HG02884 (cell line): ENCODE results near the gene SDHAF3.
"Not testable (repeated sequence)": the region's sequence is repeated elsewhere in the genome, so short reads cannot be mapped to it uniquely, and the experiment has no call there.

Experiments
- ATAC-seq: cut with Tn5 transposase; IDR thresholded peaks from one replicate; pipeline ENCODE4 v1.9.1; 2021; ENCODE audit warnings: mild to moderate bottlenecking, moderate library complexity; ENCODE audit not compliant: unreplicated experiment

SDHAF3 gene

GRCh38 chr7:97117372-97118188, at the start of gene SDHAF3:
TSS of gene SDHAF3 (plus strand) at chr7:97117698. CDS start at chr7:97117724, 26 bp downstream.
- peak; percentile 94 for ATAC-seq

DNA sequence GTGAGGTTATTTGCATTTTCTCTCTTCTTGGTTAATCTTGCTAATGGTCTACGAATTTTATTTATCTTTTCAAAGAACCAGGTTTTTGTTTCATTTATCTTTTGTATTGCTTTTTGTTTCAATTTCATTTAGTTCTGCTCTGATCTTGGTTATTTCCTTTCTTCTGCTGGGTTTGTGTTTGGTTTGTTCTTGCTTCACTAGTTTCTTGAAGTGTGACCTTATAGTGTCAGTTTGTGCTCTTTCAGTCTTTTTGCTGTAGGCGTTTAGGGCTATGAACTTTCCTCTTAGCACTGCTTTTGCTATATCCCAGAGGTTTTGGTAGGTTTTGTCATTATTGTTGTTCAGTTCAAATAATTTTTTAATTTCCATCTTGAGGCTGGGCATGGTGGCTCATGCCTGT, 45.5 kb upstream of the SDHAF3 start:
- not testable (repeated sequence) for ATAC-seq

- ATAC-seq, result no peak
Measured at GRCh38 chr7:97075928-97076327, 41.6 kb upstream of the SDHAF3 start.

DNA sequence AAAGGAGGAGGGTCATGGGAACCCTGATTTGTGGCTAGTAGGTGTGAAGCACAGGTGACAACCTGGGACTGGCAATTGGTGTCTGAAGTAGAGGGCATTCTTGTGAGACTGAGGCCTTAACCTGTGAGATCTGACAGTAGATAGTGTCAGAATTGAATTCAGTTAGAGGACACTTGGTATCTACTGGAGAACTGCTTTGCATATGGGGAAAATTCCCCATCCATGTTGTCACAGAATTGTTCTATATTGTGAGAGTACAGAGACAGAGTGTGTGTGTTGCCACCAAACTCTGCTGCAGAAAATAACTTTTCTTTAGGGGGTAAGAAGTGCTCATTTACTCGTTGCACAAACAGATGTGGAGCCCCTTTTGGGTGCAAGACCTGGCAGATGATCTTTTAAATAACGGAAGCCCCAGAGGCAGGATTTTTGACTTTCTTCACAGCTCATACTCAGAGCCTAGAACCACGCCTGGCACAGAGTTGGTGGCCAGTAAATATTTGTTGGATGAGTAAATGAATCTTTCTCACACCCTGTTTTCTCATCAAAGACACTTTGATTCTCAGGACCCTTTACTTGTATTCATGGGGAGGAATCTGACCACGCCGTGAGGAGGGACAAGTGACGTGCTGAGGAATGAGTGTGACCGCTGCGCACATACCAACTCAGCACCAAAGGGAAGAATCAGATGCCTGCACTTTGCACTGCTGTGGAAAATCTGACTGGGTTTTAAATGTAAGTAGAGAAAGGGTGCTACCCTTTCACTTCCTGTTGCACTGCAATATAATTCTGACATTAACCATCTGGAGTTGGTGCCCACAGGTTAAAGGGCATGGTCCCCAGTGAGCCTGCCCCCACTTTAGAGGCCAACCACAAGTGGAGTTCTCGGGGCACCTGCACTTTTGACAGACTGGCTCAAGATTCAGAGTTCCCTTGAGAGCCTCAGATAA, 39.2 kb upstream of the SDHAF3 start:
- ATAC-seq, result no peak

- ATAC-seq, result no peak
Measured at GRCh38 chr7:97079300-97079699, 38.2 kb upstream of the SDHAF3 start.

DNA sequence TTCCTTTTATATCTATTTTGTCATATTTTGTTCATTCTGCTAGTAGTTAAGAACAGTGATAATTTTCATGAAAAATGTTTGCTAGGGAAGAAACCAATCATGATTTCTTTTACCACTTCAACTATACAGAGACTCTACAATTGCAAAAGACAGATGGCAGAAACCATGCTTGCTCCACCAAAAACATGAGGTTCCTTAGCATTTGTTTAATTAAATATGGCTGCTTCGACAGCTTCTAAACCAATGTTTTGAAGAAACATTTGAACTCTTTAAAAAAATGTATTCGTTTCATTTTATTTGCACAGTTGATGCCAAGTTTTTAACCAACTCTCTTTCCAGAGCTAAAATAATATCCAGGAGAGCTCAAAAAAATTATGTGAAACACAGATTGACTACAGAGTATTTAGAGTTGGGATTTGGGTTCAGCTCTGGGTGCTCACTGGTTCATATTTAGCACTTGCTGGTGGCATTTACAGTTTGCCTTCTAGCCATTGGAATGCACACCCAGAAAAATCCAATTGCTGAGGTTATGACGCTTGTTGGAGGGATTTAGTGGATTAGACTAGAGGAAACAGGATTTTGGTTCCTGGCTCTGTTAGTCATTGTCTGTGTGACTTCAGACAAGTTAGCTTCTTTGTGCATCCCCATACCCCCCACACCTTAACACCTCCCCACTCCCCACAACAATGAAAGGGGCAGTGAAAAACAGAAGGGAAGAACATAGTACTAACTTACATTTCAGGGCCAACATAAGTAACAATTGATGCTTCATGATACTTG, 35.8 kb upstream of the SDHAF3 start:
- ATAC-seq, result no peak

DNA sequence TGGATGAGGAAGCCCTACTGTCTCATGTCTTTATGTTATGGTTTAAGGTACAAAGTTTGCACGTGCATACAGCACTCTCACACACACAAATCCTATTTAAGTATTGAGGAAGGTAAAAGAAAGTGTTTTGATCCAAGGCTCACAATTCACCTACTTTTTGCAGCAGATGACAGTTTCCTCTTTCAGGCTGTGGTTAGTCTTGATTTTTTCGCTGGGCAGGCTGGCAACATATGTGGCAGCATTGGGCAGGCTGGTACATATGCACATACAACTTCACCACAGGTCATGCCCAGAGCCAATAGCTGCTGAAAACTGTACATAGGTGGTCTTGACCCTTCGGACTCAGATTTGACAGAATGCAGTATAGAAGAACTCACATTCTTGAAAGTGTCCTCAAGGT, 29.1 kb upstream of the SDHAF3 start:
- ATAC-seq, result no peak

GRCh38 chr7:97089771-97090170, 27.7 kb upstream of the SDHAF3 start:
- no peak for ATAC-seq

DNA sequence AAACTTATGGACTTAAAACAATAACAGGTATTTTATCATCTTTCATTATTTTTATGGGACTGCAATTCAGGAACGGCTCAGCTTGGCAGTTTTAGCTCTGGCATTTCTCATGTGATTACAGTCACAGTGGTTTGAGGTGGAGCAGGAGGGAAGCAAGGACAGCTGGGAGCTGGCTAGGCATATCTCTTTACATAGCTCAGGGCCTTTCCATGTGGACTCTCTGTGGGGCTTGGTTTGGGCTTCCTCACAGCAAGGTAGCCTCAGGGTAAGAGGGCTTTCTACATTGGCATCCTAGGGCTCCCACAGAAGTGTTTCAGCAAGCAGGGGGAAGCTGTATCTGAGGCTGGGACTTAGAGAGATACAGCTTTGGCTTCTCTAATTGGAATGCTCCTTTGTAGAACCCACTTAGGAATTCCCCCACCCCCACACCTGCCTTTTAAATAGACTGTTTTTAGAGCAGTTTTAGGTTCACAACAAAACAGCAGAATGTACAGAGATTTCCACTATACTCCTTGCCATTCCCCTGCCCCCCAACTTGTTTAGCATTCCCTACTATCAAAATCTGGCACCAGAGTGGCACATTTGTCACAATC, 26.6 kb upstream of the SDHAF3 start:
- peak; percentile 51 for ATAC-seq

- no peak for ATAC-seq
Measured at GRCh38 chr7:97094284-97094930, 23.1 kb upstream of the SDHAF3 start.

DNA sequence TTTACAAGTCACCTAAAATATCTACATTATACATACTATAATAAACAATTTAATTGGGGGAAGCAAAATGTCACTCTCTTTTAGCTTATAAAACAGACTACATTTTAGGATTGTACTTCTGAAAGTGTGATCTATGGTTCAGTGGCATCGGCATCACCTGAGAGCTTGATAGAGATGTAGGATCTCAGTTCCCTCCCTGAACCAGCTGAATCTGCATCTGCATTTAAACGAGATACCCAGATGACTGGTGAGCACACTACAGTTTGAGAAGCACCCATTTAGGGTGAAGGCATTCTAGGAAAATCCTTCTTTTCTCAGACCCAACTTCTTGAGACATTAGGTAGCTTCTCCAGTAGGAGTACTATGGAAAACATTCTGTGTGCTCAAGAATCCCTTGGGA, 21.5 kb upstream of the SDHAF3 start:
- no peak for ATAC-seq

GRCh38 chr7:97096661-97097060, 20.8 kb upstream of the SDHAF3 start:
- ATAC-seq, result no peak

- ATAC-seq, result peak; percentile 98
Measured at GRCh38 chr7:97104719-97105238, 12.7 kb upstream of the SDHAF3 start.

DNA sequence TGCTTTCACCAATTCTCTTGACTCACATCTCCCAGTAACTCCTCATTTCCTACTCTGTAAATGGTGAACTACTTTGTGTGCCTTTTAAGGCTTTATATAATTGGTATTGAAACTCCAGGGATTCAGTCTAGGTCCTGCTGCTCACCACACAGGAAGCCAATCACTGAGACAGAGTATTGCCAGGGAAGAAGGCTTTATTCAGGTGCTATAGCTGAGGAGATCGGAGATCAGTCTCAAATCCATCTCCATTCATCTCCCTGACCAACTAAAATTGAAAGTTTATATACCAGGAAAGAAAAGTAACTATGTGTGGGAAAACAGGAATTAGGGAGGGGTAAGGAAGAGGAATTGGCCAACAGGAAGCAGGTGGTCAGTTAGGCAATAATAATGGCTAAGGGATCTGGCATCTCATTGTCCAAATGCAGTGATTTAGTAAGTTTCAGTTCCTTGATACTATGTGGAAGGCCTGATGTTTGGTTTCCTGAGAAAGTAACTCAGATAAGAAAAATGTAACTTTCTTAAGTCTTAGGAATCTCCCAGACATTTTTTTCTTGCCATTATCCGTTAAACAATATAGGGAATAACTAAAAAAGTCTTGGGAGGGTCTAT, 10.2 kb upstream of the SDHAF3 start:
- no peak for ATAC-seq

DNA sequence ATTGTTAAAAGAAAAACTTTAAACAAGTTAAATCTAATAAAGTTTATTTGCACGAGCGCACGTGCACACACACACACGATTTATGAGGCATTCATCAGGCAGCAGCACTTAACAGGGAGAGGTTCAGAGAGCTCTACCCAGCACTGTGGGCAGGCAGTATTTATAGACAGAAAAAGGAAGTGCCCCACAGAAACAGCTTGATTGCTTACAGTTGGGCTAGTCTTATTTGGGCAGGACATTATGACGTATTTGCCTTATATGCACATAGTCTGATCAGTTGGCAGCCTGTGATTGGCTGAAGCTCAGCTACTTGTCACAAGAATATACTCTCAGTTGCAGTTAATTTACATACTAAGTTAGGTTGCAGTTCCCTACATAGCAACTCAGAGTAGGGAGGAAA, 1.2 kb upstream of the SDHAF3 start:
- ATAC-seq, result no peak

DNA sequence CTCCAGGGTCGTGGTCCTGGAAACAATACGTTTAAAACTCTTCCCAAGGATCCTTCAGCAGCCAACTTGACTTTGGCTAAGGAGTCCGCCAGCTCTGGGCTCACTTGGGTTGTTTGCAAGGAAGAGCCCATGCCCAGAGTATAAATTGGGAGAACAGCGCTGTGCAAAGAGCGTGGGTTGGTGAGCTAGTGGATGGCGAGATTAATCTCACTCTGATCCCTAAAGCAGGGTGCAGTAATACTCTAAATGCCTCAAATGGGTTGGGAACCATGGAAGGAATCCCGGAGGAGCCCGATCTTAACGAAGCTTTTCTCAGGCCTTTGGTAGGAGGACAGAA, 495 bp upstream of the SDHAF3 start:
- ATAC-seq, result no peak

GRCh38 chr7:97118306-97118917, 914 bp downstream of the SDHAF3 start:
- ATAC-seq, result no peak

GRCh38 chr7:97119747-97120146, 2.2 kb downstream of the SDHAF3 start:
- ATAC-seq, result no peak
